A549 treated with CORT108297 at 1 μM for 4 hours (cell line): Measurements from ENCODE around the gene SCIN. TPM values are rescaled to one million over a fixed set of nuclear protein-coding genes. Genes with fewer than 3 reads are reported as not detected.

Experiments used
- total RNA-seq: library from RNA; stranded (reverse); fragments of 200-300 nt; extraction: Qiagen RNA extraction; gene quantifications from 5 replicates; pipeline ENCODE4 v1.2.3, GENCODE V29; 2022

Gene SCIN
- total RNA-seq = 0.32 to 0.50 TPM (median 0.42 TPM) in 5 replicates

GRCh38 chr7:12570534-12571461 lies at the start of gene SCIN:
Gene SCIN, plus strand, starts transcription at chr7:12570720. Its CDS starts 67 bp downstream, at chr7:12570787.

DNA sequence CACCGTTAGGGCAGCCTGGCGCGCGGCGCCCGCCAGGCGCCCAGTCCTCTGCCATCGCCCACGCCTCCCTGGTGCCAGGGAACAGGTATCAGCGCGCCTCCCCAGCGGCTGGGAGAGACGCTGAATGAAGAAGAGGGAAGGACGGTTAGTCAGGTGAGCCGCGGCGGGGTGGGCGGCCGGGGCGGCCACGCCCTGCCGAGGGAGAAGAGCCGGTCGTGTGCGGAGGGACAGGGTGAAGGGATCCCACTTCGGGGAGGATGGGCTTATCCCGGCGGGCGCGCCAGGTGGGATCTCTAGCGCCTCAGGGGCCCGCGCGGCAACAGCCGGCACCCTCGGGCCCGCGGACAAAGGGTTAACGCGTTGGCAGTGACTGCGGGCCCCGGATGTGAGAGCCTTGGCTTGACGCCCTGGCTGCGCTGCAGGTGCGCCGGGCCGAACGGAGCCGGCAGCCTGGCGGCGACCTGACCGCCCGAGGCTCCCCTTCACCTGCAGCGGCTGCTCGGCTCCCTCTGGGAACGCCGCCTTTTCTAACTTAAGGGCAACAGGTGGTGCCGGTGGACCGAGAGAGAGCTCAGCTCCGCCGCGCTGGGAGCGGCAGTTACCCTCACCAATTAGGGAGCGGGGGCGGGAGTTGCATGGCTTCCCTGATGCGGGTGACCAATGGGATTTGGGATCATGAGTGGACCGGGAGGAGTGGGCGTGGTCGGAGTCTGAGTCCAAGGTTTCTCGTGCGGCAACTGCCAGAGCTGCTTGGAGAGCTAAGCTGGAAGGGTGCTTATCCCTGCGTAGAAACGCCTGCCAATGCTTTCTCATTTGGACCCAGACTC lies 116.6 kb downstream of the SCIN start, which contains the start of gene ARL4A:
Gene ARL4A (plus strand): TSS at position 743 of the 827 bp plus-strand sequence. CDS start 622 bp downstream, outside the sequence.

Other genes starting within 250 kb of the SCIN start
- 0.39 to 0.63 TPM (median 0.53 TPM) in 5 replicates for gene VWDE, start 166.9 kb upstream of the SCIN start, total RNA-seq
- 50.9 to 63.0 TPM (median 54.6 TPM) in 5 replicates for gene ARL4A, start 116.9 kb downstream of the SCIN start, total RNA-seq